Measurements from ENCODE around the gene MMP24OS. TPM values are rescaled to one million over a fixed set of nuclear protein-coding genes. Genes with fewer than 3 reads are reported as not detected.

Gene MMP24OS
- total RNA-seq, 1 experiment from 2014 or later, result 95.4 TPM

GRCh38 chr20:35240083-35240810 lies 37.7 kb downstream of the MMP24OS start:
- intact Hi-C loops (cut with micrococcal nuclease; ENCODE audit: unreplicated experiment), result no loop called here
- no peak overlapping the region for H3K27ac Mint-ChIP-seq (ENCODE audit: unreplicated experiment)
- peaks cover 14% of the 10 kb centered on the region for H3K27me3 Mint-ChIP-seq (ENCODE audit: unreplicated experiment)
- CTCF ChIA-PET, result interaction anchor here (0.5 kb wide), 1 partner anchor 164 kb away, joined by 3 read pairs; no protein-coding TSS in a partner anchor
- BruUV-seq (replicated peaks), result no TSS peak
- no peaks in the 10 kb centered on the region for H3K9me3 Mint-ChIP-seq (ENCODE audit: low read depth, unreplicated experiment)
- H3K4me1 Mint-ChIP-seq (ENCODE audit: low read depth, unreplicated experiment), result no peaks in the 10 kb centered on the region
- TF ChIP-seq CTCF (IDR thresholded peaks at IDR 0.05; ENCODE audit: unreplicated experiment), result no peak
- H3K36me3 Mint-ChIP-seq (ENCODE audit: insufficient read depth, unreplicated experiment), result no peaks in the 10 kb centered on the region
- no peak for DNase-seq
- no peak overlapping the region for H3K4me3 Mint-ChIP-seq (ENCODE audit: low read depth, unreplicated experiment)

GRCh38 chr20:35238735-35239134 lies 39.2 kb downstream of the MMP24OS start:
- H3K4me1 Mint-ChIP-seq (ENCODE audit: low read depth, unreplicated experiment), result no peaks in the 10 kb centered on the region
- no peak for DNase-seq
- no peak overlapping the region for H3K4me3 Mint-ChIP-seq (ENCODE audit: low read depth, unreplicated experiment)
- no peaks in the 10 kb centered on the region for H3K9me3 Mint-ChIP-seq (ENCODE audit: low read depth, unreplicated experiment)
- no TSS peak for BruUV-seq (replicated peaks)
- intact Hi-C loops (cut with micrococcal nuclease; ENCODE audit: unreplicated experiment), result no loop called here
- CTCF ChIA-PET, result interaction anchor here (0.7 kb wide), 1 partner anchor 30 kb away, joined by 4 read pairs; no protein-coding TSS in a partner anchor
- peaks cover 14% of the 10 kb centered on the region for H3K27me3 Mint-ChIP-seq (ENCODE audit: unreplicated experiment)
- H3K27ac Mint-ChIP-seq (ENCODE audit: unreplicated experiment), result no peak overlapping the region
- TF ChIP-seq CTCF (IDR thresholded peaks at IDR 0.05; ENCODE audit: unreplicated experiment), result no peak
- H3K36me3 Mint-ChIP-seq (ENCODE audit: insufficient read depth, unreplicated experiment), result no peaks in the 10 kb centered on the region

GRCh38 chr20:35238170-35238569 lies 39.8 kb downstream of the MMP24OS start:
- CTCF ChIA-PET, result no interaction called here
- H3K36me3 Mint-ChIP-seq (ENCODE audit: insufficient read depth, unreplicated experiment), result no peaks in the 10 kb centered on the region
- peaks cover 14% of the 10 kb centered on the region for H3K27me3 Mint-ChIP-seq (ENCODE audit: unreplicated experiment)
- no peak overlapping the region for H3K4me3 Mint-ChIP-seq (ENCODE audit: low read depth, unreplicated experiment)
- no peaks in the 10 kb centered on the region for H3K4me1 Mint-ChIP-seq (ENCODE audit: low read depth, unreplicated experiment)
- H3K27ac Mint-ChIP-seq (ENCODE audit: unreplicated experiment), result no peak overlapping the region
- intact Hi-C loops (cut with micrococcal nuclease; ENCODE audit: unreplicated experiment), result no loop called here
- BruUV-seq (replicated peaks), result no TSS peak
- DNase-seq, result no peak
- no peak for TF ChIP-seq CTCF (IDR thresholded peaks at IDR 0.05; ENCODE audit: unreplicated experiment)
- no peaks in the 10 kb centered on the region for H3K9me3 Mint-ChIP-seq (ENCODE audit: low read depth, unreplicated experiment)

GRCh38 chr20:35237486-35237885 lies 40.4 kb downstream of the MMP24OS start:
- CTCF ChIA-PET, result no interaction called here
- Mint-ChIP-seq H3K27me3 (ENCODE audit: unreplicated experiment) (peaks cover 14% of the 10 kb centered on the region), H3K9me3 (ENCODE audit: low read depth, unreplicated experiment) (no peaks in the 10 kb centered on the region), H3K36me3 (ENCODE audit: insufficient read depth, unreplicated experiment) (no peaks in the 10 kb centered on the region), H3K4me3 (ENCODE audit: low read depth, unreplicated experiment) (no peak overlapping the region), H3K27ac (ENCODE audit: unreplicated experiment) (no peak overlapping the region), H3K4me1 (ENCODE audit: low read depth, unreplicated experiment) (no peaks in the 10 kb centered on the region)
- BruUV-seq (replicated peaks), result no TSS peak
- no peak for DNase-seq
- TF ChIP-seq CTCF (IDR thresholded peaks at IDR 0.05; ENCODE audit: unreplicated experiment), result no peak
- intact Hi-C loops (cut with micrococcal nuclease; ENCODE audit: unreplicated experiment), result no loop called here

Data from Calu3 (cell line).